GM12875 (cell line): ENCODE data around the gene XXYLT1.

ENCODE experiments used
- H3K4me3 ChIP-seq: one replicate; pipeline ENCODE4 v1.5.1; 2011; ENCODE audit warnings: low read depth, low read length, control low read depth
- TF ChIP-seq, protein P1 (sequence below): IDR thresholded peaks from 2 replicates; pipeline ENCODE4 v1.5.1; 2011; ENCODE audit warnings: low read depth, mild to moderate bottlenecking, control low read depth, inconsistent platforms, low read length, moderate library complexity, borderline replicate concordance; ENCODE audit not compliant: insufficient read depth

Gene XXYLT1

DNA sequence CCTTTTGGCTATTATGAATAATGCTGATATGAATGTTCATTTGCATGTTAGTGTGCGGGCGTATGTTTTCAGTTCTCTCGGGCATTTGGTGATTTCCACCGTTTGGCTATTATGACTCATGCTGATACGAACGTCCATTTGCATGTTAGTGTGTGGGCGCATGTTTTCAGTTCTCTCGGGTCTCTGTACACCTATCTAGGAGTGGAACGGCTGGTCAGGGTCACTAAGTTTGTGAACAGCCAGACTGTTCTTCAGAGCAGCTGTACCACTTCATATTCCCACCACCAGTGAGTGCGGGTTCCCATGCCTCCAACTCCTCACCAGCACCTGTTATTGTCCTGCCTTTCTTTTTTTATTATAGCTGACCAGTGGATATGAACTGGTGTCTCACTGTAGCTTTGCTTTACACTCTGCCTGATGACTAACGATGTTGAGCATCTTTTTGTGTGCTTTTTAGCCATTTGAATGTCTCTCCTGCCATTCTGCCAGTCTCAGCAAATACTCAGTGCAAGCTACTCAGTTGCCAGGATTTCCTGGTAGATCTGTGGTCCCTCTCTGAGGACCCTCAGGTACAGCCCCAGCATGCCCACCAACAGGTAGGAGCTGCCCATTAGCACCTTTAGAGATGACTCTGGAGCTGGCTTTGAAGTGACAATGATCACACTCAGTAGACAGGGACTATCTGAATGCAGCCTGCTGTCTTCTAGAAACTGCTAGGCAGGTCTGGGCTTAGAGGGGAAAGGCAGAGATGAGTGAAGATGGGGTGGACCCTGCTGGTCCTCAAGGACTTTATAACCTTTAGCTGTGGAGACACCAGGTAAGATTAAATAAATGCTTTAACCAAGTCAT lies 141.1 kb downstream of the XXYLT1 start:
- peak overlapping the region; percentile 29 for H3K4me3 ChIP-seq
- TF ChIP-seq, protein P1, sequence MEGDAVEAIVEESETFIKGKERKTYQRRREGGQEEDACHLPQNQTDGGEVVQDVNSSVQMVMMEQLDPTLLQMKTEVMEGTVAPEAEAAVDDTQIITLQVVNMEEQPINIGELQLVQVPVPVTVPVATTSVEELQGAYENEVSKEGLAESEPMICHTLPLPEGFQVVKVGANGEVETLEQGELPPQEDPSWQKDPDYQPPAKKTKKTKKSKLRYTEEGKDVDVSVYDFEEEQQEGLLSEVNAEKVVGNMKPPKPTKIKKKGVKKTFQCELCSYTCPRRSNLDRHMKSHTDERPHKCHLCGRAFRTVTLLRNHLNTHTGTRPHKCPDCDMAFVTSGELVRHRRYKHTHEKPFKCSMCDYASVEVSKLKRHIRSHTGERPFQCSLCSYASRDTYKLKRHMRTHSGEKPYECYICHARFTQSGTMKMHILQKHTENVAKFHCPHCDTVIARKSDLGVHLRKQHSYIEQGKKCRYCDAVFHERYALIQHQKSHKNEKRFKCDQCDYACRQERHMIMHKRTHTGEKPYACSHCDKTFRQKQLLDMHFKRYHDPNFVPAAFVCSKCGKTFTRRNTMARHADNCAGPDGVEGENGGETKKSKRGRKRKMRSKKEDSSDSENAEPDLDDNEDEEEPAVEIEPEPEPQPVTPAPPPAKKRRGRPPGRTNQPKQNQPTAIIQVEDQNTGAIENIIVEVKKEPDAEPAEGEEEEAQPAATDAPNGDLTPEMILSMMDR: no peak

DNA sequence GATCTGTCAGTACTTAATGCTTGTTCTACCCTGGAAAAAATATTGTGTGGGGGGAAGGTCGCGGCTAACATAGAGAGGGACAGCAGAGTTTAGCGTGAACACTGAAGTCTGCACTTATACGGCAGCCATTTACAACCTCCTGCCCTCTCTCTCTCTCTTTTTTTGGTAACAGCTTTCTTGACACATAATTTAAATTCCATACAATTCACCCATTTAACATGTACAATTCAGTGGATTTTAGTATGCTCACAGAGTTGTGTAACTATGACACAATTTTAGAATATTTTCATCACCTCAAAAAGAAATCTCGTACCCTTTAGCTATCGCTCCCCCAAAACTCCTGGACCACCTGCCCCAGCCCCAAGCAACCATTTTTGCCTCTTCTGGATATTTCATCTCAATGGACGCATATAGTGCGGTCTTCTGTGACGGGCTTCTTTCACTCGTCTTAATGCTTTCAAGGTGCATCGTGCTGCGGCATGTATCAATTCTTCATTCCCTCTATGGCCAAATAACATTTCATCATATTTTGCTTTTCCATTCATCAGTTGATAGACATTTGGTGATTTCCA lies 141.8 kb downstream of the XXYLT1 start:
- TF ChIP-seq, protein P1: no peak
- H3K4me3 ChIP-seq: peak overlapping the region; percentile 31

GRCh38 chr3:195128255-195129071 lies 142.5 kb downstream of the XXYLT1 start:
- TF ChIP-seq, protein P1: no peak
- peak overlapping the region; percentile 32 for H3K4me3 ChIP-seq

DNA sequence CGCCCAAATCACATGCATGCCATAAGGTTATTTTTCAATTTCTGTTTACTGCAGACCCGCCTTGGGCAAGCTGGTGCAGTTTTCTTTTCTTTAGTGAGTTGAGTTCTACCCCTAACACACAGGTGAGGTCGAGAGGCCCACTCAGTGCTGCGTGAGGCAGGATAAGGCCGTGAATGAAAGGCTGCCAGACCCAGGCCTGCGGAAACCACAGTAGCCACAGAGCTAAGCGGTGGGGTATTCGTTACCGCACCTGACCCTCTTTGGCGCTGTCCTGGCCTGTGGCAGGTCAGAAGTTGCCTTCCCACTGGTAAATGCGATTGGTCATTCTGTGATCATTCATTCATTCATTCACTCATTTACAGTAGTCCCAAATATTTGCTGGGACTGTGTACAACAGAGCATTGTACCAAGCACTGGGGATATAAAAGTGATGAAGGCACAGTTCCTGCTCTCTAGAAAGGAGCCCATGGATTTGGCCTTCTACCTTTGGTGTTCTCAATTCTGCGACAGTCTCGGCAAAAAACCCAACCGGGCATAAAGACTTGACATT lies 144.8 kb downstream of the XXYLT1 start:
- TF ChIP-seq, protein P1: no peak
- H3K4me3 ChIP-seq: no peak overlapping the region

DNA sequence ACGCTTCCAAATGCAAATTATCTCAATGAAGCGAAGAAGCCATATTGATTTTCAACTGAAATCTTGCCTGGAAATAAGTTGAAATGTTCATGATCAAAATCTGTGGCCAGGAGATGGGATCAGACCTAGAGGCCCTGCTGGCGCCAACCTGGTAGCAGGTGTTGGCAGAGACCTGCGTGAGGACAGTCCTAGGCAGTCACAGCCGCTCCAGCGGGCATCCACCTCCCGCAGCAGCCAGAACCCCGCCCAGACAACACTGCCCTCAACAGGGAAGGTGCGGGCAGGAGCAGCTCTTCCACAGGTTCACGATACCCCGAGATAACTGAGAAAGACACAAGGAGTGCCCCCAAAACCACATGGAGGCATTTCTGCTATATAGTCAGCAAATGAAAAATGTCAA lies 145.3 kb downstream of the XXYLT1 start:
- no peak overlapping the region for H3K4me3 ChIP-seq
- TF ChIP-seq, protein P1: no peak

GRCh38 chr3:195124378-195124992 lies 146.5 kb downstream of the XXYLT1 start:
- TF ChIP-seq, protein P1: no peak
- no peak overlapping the region for H3K4me3 ChIP-seq
